Activated naive CD4-positive, alpha-beta T cell treated with anti-CD3 and anti-CD28 coated beads, Interleukin-2, amount 50 U/mL, for 72 hours (primary cell): ENCODE measurements around the gene PRPH. TPM values are rescaled to one million over a fixed set of nuclear protein-coding genes. Genes with fewer than 3 reads are reported as not detected.
"Not testable (repeated sequence)": the region's sequence is repeated elsewhere in the genome, so short reads cannot be mapped to it uniquely, and the experiment has no call there.

Experiments used
- ATAC-seq, 2 donors: fragments of 150-1000 bp; cut with Tn5 transposase; 2 replicates each; pipeline ENCODE4 v1.10.0; 2021; ENCODE audit warnings: mild to moderate bottlenecking in 2 of 2, moderate library complexity in 2 of 2
- DNase-seq, 2 donors: peaks; one replicate each; pipeline ENCODE4 v3.0.0; 2021 to 2022; ENCODE audit warnings: low spot score in 2 of 2
- H3K27ac Mint-ChIP-seq, 2 donors: one replicate each; pipeline ENCODE4 v1.8.0; 2022; ENCODE audit warnings: mild to moderate bottlenecking in 2 of 2, mixed read lengths in 2 of 2
- H3K36me3 Mint-ChIP-seq, 2 donors: one replicate each; pipeline ENCODE4 v1.8.0; 2022; ENCODE audit warnings: mixed read lengths in 2 of 2
- H3K9me3 Mint-ChIP-seq, 2 donors: one replicate each; pipeline ENCODE4 v1.8.0; 2022; ENCODE audit warnings: mixed read lengths in 2 of 2
- total RNA-seq, 2 donors: library from RNA; stranded (reverse); gene quantifications; one replicate each; pipeline ENCODE4 v1.2.3, GENCODE V29; 2022

The PRPH gene
- total RNA-seq, 2 donors from 2014 or later: not detected

DNA sequence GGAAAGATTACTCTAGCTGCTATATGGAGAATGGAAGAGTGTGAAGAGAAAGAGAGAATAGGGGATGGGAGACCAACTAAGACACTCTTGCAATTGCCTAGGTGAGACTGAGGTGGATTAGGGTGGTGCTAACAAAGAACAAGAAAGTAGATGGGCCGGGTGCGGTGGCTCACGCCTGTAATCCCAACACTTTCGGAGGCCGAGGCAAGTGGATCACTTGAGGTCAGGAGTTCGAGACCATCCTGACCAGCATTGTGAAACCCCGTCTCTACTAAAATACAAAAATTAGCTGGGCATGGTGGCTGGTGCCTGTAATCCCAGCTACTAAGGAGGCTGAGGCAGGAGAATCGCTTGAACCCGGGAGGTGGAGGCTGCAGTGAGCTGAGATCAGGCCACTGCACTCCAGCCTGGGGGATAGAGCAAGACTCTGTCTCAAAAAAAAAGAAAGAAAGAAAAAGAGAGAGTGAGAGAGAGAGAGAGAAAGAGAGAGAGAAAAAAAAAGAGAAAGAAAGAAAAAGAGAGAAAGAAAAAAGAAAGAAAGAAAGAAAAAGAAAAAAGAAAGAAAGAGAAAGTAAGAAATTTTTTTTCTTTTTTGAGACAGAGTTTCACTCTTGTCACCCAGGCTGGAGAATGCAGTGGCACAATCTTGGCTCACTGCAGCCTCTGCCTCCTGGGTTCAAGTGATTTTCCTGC lies 25.6 kb downstream of the PRPH start:
- not testable (repeated sequence) for ATAC-seq, H3K9me3 Mint-ChIP-seq, DNase-seq, H3K36me3 Mint-ChIP-seq
- peak overlapping the region in 1 of 2 donors; percentile 96 for H3K27ac Mint-ChIP-seq

GRCh38 chr12:49322367-49322707 lies 27.4 kb downstream of the PRPH start:
- Mint-ChIP-seq H3K27ac (peak overlapping the region; percentile 96), H3K9me3 (no peaks in the 10 kb centered on the region), H3K36me3 (peaks cover 10% of the 10 kb centered on the region in 2 donors)
- no peak for DNase-seq
- ATAC-seq: peak in 1 of 2 donors; percentile 3

DNA sequence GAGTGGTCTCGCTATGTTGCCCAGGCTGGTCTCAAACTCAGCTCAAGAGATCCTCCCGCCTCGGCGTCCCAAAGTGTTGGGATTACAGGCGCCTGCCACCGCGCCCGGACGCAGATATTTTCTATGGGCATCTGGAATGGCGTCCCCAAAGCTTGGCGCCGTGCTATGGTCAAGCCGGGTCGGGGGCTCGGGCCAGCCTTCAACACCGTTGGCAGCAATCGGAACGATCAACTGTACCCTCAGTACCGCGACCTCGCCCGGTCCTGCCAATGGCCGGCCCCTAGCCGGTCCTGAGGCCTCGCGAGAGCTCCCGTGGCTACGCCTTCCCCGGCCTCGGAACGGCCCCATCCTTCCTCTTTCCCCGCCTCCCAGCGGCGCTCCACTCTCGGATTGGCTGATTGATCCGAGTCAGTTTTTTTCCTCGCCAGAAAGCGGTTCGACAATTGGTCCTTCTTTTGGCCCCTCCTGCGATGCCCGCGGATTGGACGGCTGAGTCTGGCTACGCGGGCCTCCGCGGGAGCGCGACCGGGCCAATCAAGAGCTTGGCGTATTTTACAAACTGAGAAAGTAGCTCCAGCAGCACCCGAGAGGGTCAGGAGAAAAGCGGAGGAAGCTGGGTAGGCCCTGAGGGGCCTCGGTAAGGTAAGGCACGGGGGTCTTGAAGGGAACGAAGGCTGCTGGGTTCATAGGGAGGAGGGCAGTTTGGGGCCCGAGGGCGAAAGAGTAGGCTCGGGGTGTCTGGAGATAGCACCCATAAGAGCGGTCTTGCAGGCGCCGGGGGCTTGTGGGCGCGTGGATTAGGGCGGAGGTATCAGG lies 28.0 kb downstream of the PRPH start, which contains the start of gene TROAP:
Gene TROAP (plus strand): TSS at position 548 of the 816 bp plus-strand sequence. CDS start 354 bp downstream, outside the sequence.
- Mint-ChIP-seq H3K36me3 (peaks cover 10 to 13% of the 10 kb centered on the region in 2 donors), H3K9me3 (no peaks in the 10 kb centered on the region), H3K27ac (peak within 1 kb of the TSS; percentile 96)
- peak; percentile 91 to 97 for ATAC-seq
- peak; percentile 96 to 99 for DNase-seq

- Mint-ChIP-seq H3K9me3 (no peaks in the 10 kb centered on the region), H3K36me3 (peaks cover 10 to 15% of the 10 kb centered on the region in 2 donors), H3K27ac (peak overlapping the region; percentile 96)
- ATAC-seq: no peak
- no peak for DNase-seq
Measured at GRCh38 chr12:49323524-49324097, 28.7 kb downstream of the PRPH start.

DNA sequence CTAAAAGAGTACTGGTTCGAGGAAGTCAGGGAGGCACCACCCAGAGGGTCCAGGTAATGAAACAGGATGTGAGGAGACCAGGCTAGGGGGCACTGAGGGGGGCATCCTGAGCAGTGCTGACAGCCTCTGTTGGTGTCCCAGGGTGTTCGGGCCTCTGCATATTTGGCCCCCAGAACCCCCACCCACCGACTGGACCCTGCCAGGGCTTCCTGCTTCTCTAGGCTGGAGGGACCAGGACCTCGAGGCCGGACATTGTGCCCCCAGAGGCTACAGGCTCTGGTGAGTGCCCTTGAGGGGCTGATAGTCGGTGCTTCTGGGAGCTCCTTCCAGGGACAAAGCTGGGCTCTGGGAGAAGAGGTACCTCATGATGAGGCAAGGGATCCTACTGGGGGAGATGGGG lies 30.7 kb downstream of the PRPH start:
- Mint-ChIP-seq H3K36me3 (peaks cover 10 to 15% of the 10 kb centered on the region in 2 donors), H3K27ac (peak overlapping the region in 1 of 2 donors; percentile 79), H3K9me3 (no peaks in the 10 kb centered on the region)
- no peak for ATAC-seq
- DNase-seq: peak in 1 of 2 donors; percentile 51

DNA sequence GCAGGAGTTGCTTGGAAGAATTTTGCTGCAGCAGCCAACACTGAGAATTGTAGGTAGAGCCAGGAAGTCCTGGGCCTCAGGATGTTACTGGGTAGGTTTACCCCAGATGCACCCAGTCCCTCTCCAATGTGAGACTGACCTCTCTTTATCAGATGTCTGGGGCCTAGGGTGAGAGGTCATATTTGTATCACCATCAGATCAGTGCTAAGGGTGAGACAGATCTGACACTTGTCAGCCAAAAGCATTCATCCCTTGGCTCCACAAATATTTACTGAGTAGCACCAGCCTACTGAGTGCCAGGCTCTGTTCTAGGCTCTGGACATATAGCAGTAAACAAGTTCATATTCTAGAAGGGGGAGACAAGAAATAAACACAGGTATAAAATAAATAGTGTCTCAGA lies 32.4 kb downstream of the PRPH start:
- DNase-seq (no peak), ATAC-seq (no peak)
- peaks cover 15 to 25% of the 10 kb centered on the region in 2 donors for H3K36me3 Mint-ChIP-seq
- no peaks in the 10 kb centered on the region for H3K9me3 Mint-ChIP-seq
- no peak overlapping the region for H3K27ac Mint-ChIP-seq

GRCh38 chr12:49327887-49328286 lies 32.9 kb downstream of the PRPH start:
- DNase-seq (no peak), ATAC-seq (no peak)
- peaks cover 15 to 25% of the 10 kb centered on the region in 2 donors for H3K36me3 Mint-ChIP-seq
- H3K9me3 Mint-ChIP-seq: no peaks in the 10 kb centered on the region
- H3K27ac Mint-ChIP-seq: no peak overlapping the region

GRCh38 chr12:49328816-49329215 lies 33.9 kb downstream of the PRPH start:
- Mint-ChIP-seq H3K27ac (no peak overlapping the region), H3K36me3 (peaks cover 6 to 25% of the 10 kb centered on the region in 2 donors)
- ATAC-seq: no peak

GRCh38 chr12:49330032-49330619 lies 35.2 kb downstream of the PRPH start:
- Mint-ChIP-seq H3K27ac (no peak overlapping the region), H3K9me3 (no peaks in the 10 kb centered on the region), H3K36me3 (peaks cover 6 to 26% of the 10 kb centered on the region in 2 donors)
- ATAC-seq: no peak
- DNase-seq: no peak

More at GRCh38 chr12:49328816-49329215, 33.9 kb downstream of the PRPH start:
- peak in 1 of 2 donors; percentile 43 for DNase-seq
- H3K9me3 Mint-ChIP-seq: no peaks in the 10 kb centered on the region

DNA sequence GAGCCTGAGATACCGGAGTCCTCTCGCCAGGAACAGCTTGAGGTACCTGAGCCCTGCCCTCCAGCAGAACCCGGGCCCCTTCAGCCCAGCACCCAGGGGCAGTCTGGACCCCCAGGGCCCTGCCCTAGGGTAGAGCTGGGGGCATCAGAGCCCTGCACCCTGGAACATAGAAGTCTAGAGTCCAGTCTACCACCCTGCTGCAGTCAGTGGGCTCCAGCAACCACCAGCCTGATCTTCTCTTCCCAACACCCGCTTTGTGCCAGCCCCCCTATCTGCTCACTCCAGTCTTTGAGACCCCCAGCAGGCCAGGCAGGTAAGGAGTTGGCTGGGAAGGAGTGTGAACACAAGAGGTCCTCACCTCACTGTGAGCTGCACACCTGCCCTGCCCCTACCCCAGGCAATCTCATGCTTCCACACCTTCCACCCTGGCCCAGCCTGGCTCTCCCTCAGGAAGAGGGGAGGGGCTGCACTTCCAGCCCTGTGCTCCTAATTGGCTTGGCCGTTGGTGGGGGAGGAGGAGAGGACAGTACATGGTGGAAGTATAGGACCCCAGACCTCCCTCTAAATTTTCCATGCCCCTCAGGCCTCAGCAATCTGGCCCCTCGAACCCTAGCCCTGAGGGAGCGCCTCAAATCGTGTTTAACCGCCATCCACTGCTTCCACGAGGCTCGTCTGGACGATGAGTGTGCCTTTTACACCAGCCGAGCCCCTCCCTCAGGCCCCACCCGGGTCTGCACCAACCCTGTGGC lies 35.9 kb downstream of the PRPH start:
- Mint-ChIP-seq H3K9me3 (no peaks in the 10 kb centered on the region), H3K27ac (no peak overlapping the region), H3K36me3 (peaks cover 11 to 26% of the 10 kb centered on the region in 2 donors)
- DNase-seq: peak in 1 of 2 donors; percentile 52
- no peak for ATAC-seq

GRCh38 chr12:49331380-49332222 lies 36.7 kb downstream of the PRPH start:
- ATAC-seq (peak in 1 of 2 donors; percentile 40), DNase-seq (no peak)
- peaks cover 11 to 22% of the 10 kb centered on the region in 2 donors for H3K36me3 Mint-ChIP-seq
- no peak overlapping the region for H3K27ac Mint-ChIP-seq
- no peaks in the 10 kb centered on the region for H3K9me3 Mint-ChIP-seq

GRCh38 chr12:49332441-49332861 lies 37.5 kb downstream of the PRPH start:
- no peak for ATAC-seq
- no peak for DNase-seq
- peaks cover 11 to 22% of the 10 kb centered on the region in 2 donors for H3K36me3 Mint-ChIP-seq
- H3K9me3 Mint-ChIP-seq: no peaks in the 10 kb centered on the region
- H3K27ac Mint-ChIP-seq: no peak overlapping the region

DNA sequence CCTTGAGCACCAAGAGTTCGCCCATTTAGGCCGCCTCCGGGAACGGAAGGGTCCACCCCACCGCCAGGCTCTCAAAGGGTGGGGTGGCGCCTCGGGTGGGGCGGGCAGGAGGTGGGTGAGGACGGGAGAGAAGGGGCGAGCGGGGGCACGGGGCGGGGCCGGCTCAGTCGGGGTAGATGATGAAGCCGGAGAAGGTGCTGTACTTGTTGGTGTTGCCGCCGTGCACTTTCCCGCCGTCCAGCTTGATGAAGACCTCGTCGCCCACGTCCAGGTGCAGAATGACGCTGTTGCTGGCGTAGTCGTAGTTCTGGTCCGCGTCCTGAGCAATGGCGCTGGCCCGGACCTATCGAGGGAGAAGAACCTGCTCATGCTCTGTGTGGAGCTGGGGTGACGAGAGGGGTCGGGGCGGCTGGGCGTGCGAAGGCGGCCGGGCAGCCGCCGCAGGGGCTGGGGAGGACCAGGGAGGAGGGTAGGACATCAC lies 38.0 kb downstream of the PRPH start:
- no peak for ATAC-seq
- H3K36me3 Mint-ChIP-seq: peaks cover 7 to 22% of the 10 kb centered on the region in 2 donors

DNA sequence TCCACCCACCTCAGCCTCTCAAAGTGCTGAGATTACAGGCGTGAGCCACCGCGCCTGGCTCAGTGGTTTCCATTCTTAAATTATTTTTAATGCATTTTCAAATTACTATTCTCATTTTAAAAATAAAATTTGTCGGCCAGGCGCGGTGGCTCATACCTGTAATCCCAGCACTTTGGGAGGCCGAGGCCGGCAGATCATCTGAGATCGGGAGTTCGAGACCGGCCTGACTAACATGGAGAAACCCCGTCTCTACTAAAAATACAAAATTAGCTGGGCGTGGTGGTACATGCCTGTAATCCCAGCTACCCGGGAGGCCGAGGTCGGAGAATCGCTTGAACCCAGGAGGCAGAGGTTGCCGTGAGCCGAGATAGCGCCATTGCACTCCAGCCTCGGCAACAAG lies 38.8 kb downstream of the PRPH start:
- H3K36me3 Mint-ChIP-seq: peaks cover 5 to 22% of the 10 kb centered on the region in 2 donors
- not testable (repeated sequence) for ATAC-seq, H3K27ac Mint-ChIP-seq, H3K9me3 Mint-ChIP-seq, DNase-seq

More for the DNA sequence above, 38.0 kb downstream of the PRPH start:
- Mint-ChIP-seq H3K9me3 (no peaks in the 10 kb centered on the region), H3K27ac (no peak overlapping the region)
- DNase-seq: no peak

GRCh38 chr12:49334226-49334625 lies 39.3 kb downstream of the PRPH start:
- Mint-ChIP-seq H3K27ac (no peak overlapping the region), H3K36me3 (peaks cover 5 to 22% of the 10 kb centered on the region in 2 donors), H3K9me3 (no peaks in the 10 kb centered on the region)
- DNase-seq (no peak), ATAC-seq (no peak)
